Measurements from ENCODE around the gene OR52K1.

Gene OR52K1

GRCh38 chr11:4482445-4482844, at the start of gene OR52K1:
Gene OR52K1 (plus strand): TSS chr11:4482646. CDS start chr11:4488901, 6,255 bp downstream.
- no peak for DNase-seq (ENCODE audit: low read depth in 2 of 2, low spot score in 1 of 2)

- DNase-seq (ENCODE audit: low read depth in 2 of 2, low spot score in 1 of 2): no peak
Observed at GRCh38 chr11:4433856-4434255, 48.6 kb upstream of the OR52K1 start.

DNA sequence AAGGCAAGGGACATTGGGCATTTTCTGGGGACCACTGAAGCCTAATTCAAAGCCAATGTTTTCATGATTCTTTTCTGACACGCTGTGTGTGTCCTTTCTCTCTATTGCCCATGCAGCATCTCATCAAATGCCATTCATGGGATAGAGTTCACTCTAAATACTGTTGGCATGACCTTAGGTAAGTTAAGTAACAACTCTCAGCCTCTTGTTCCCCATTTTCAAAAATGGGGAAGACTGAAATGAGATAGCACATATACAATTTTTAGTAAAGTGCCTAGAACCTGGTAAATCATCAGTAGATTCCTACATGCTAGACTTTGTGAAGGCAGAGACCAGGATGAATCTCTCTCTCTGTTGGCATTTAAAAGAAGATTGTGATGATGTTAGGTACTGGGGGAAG, 46.0 kb upstream of the OR52K1 start:
- no peak for DNase-seq (ENCODE audit: low read depth in 2 of 2, low spot score in 1 of 2)

DNA sequence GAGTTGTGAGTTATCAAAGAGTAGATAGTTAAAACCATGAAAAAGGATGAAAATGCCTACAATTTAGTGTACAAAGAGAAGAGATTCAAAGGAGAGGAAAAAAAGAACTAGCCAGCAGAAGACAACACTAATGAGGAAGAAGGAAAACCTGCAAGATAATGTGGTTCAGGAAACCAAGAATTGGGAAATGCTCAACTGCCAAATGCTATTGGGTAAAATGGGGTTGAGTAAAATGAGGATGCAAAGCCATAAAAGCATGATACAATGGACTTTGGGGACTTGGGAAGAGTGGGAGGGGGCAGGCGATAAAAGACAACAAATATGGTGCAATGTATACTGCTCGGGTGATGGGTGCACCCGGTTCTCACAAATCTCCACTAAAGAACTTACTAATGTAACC, 40.9 kb upstream of the OR52K1 start:
- DNase-seq (ENCODE audit: low read depth in 2 of 2, low spot score in 1 of 2): no peak

- DNase-seq (ENCODE audit: low read depth in 2 of 2, low spot score in 1 of 2): no peak
Observed at GRCh38 chr11:4443232-4443891, 39.1 kb upstream of the OR52K1 start.

DNA sequence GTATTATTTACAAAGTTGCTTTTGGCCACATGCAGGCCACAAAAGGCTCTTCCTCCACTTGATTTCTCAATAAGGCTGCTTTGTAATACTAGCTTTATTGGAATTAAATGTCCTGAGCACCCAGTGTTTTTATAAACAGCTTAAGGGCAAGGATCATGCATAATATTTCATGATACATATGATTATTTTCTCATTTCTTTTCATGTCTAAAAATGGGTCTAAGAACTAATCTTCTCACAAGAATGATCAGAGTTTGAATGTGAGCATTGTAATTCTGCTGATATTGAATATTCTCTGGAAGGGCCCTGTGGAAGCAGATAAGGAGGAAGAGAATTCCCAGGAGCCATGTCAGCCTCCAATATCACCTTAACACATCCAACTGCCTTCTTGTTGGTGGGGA, 33.5 kb upstream of the OR52K1 start, which contains the start of gene OR52K2:
Gene OR52K2 (plus strand): TSS at position 301 of the 400 bp plus-strand sequence. CDS start 45 bp downstream, at position 346.
- no peak for DNase-seq (ENCODE audit: low read depth in 2 of 2, low spot score in 1 of 2)

GRCh38 chr11:4453118-4453517, 29.3 kb upstream of the OR52K1 start:
- no peak for DNase-seq (ENCODE audit: low read depth in 2 of 2, low spot score in 1 of 2)

GRCh38 chr11:4454021-4454420, 28.4 kb upstream of the OR52K1 start:
- no peak for DNase-seq (ENCODE audit: low read depth in 2 of 2, low spot score in 1 of 2)

GRCh38 chr11:4455419-4455818, 27.0 kb upstream of the OR52K1 start:
- DNase-seq (ENCODE audit: low read depth in 2 of 2, low spot score in 1 of 2): no peak

DNA sequence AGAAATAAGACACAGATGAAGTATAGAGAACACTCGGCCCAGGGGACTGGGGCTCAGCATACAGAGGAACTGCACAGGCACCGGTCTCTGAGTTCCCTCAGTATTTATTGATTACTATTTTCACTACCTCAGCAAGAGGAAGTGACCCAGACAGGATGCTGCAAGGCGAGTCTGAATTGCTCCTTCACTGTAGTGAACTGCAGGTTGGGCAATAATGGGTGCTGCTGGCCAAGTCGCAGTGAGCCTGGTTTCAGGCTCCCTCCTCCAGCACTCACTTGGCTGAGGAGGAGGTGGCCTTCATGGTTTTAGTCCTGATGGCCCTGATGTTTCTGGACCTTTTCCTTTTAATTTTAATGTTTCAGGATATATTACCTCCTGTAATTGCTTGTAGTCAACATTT, 22.9 kb upstream of the OR52K1 start:
- no peak for DNase-seq (ENCODE audit: low read depth in 2 of 2, low spot score in 1 of 2)

DNA sequence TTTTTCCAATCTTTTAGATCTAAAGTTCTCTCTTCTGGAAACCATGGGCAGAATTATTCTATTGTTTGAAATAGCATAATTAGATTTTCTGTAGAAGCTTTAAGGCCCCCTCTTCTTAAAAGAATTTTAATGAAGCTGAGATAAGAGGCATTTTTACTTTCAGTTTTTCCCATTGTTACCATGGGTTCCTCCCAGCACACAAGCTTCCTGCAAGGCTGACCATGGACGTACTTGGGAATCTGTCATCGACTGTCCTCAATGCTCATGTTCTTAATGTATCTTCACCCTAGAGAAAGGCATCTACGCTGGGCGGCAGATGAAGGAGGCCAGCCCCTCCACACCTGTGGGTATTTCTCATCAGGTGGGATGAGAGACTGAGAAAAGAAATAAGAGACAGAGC, 22.3 kb upstream of the OR52K1 start:
- no peak for DNase-seq (ENCODE audit: low read depth in 2 of 2, low spot score in 1 of 2)

- no peak for DNase-seq (ENCODE audit: low read depth in 2 of 2, low spot score in 1 of 2)
Observed at GRCh38 chr11:4464216-4465159, 18.0 kb upstream of the OR52K1 start.

DNA sequence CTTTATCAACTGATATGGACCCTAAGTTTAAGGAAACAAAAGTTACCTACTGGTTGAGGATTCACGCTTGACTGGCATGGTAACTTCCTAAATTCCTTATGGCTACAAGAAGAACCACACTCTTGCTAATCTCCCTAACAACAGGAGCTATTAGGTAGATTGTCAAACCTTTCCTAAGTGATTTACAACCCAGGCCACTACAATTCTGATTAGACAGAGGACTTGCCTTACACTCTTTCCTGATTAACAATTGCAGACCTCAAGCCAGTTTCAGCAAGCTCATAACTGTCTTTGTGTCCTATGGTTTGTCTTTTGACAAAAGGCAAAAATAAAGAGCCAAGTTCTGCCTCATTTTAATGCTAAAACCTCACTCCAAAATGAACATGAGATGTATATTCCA, 17.0 kb upstream of the OR52K1 start:
- no peak for DNase-seq (ENCODE audit: low read depth in 2 of 2, low spot score in 1 of 2)

DNA sequence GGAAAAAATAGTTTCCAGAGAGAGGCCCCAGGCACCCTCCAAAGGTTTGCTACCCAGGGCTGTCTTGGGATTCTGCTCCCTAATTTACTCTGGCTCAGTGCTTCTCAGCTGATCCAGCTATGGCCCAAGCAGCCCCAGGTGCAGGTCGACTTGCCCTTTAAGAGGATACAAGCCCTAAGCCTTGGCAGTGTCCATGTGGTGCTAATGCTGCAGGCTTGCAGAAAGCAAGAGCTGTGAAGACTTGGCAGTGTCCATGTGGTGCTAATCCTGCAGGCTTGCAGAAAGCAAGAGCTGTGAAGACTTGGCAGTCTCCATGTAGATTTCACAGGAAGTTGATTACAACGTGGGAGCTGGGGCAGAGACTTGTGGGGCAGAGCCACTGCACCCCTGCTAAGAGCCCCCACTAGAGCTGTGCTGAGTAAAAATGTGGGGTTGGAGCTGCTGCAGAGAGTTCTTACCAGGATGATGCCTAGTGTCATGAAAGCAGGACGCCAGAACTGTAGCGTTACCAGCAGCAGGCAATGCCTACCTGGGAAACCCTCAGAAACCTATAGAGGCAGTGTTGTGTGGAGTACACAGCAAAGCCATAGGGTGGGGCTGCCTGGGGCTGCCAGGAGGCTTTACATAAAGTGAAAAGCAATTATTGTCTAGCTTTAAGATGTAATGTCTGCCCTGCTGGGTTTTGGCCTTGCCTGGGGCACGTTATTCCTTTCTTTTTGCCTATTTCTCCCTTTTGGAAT, 16.1 kb upstream of the OR52K1 start:
- DNase-seq (ENCODE audit: low read depth in 2 of 2, low spot score in 1 of 2): no peak

- DNase-seq (ENCODE audit: low read depth in 2 of 2, low spot score in 1 of 2): no peak
Observed at GRCh38 chr11:4466871-4467442, 15.5 kb upstream of the OR52K1 start.

GRCh38 chr11:4467811-4468606, 14.4 kb upstream of the OR52K1 start:
- DNase-seq (ENCODE audit: low read depth in 2 of 2, low spot score in 1 of 2): no peak

- no peak for DNase-seq (ENCODE audit: low read depth in 2 of 2, low spot score in 1 of 2)
Observed at GRCh38 chr11:4479644-4480043, 2.8 kb upstream of the OR52K1 start.

DNA sequence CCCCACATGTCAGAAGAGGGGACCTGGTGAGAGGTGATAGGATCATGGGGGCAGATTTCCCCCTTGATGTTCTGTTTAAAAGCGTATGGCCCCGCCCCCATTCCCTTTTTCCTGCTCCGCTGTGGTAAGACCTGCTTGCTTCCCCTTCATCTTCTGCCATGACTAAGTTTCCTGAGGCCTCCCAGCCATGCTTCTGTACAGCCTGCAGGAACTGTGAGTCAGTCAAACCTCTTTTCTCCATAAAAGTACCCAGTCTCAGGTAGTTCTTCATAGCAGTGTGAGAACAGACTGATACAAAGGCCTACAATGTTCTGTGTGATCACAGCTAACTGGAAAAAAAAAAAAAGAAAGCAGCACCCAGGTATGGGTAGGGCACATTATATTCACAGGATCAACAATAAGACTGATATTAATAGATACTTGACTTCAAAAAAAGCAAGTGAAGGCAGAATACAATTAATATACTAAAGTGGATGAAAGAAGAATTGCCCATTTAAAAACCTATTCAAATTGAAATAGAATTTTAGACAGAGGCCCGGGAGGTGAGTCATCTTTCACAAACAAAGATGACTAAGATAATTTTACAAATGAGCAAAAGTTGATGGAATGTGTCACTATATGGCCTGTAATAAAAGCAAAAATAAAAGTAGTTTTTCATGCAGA, 1.7 kb upstream of the OR52K1 start:
- DNase-seq (ENCODE audit: low read depth in 2 of 2, low spot score in 1 of 2): no peak

DNA sequence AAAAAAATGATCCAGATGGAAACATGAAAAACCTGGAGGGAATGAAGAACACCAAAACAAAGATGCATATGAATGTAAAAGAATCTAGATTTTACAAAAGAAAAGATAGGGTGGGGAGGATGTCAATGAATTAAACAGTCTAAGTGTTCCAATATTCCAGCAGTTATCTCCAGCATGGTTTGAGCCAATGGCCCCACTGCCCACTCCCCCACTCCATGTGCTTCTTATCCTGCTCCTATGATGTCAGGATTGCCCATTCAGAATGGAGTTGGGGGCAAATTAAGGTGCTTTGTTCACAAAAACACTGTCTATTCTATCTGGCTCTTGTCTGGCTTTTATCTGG, 1.2 kb upstream of the OR52K1 start:
- DNase-seq (ENCODE audit: low read depth in 2 of 2, low spot score in 1 of 2): no peak

GRCh38 chr11:4484310-4484709, 1.9 kb downstream of the OR52K1 start:
- DNase-seq (ENCODE audit: low read depth in 2 of 2, low spot score in 1 of 2): no peak

All from stimulated activated CD8-positive, alpha-beta memory T cell treated with anti-CD3 and anti-CD28 coated beads, Interleukin-4, amount 100 ng/mL, for 1 hour (primary cell).